GM12878 (cell line): ENCODE measurements around the gene GARIN5A. TPM values are rescaled to one million over a fixed set of nuclear protein-coding genes. Genes with fewer than 3 reads are reported as not detected.

Experiments used
- ATAC-seq: fragments of 200-7000 bp; cut with Tn5 transposase; 3 replicates; pipeline ENCODE4 v1.9.1; 2020; ENCODE audit warnings: mild to moderate bottlenecking, moderate library complexity
- Bru-seq: library from RNA; stranded (reverse); fragments of 400-500 nt; gene quantifications from one replicate; lab custom pipeline; 2021; lab: Mats Ljungman, UMichigan
- BruChase-seq, 2 experiments: library from RNA; stranded (reverse); fragments of 400-500 nt; gene quantifications; one replicate each; lab custom pipeline; 2021; lab: Mats Ljungman, UMichigan
- BruUV-seq: library from RNA; stranded (reverse); fragments of 400-500 nt; replicated peaks from 2 replicates; lab custom pipeline; 2021; lab: Mats Ljungman, UMichigan
- CTCF ChIA-PET: fragments of 300-600 bp; sonication (Branson Sonifier 250); formaldehyde crosslinking; extraction: SDS; loops from one replicate; lab custom pipeline; 2021; ENCODE audit warnings: inconsistent platforms; lab: Yijun Ruan, JAX
- POLR2A ChIA-PET: fragments of 350-600 bp; formaldehyde crosslinking; extraction: SDS; loops from one replicate; lab custom pipeline; 2021; ENCODE audit warnings: inconsistent platforms; lab: Charles Lee
- RAD21 ChIA-PET: fragments of 300-600 bp; sonication (Branson Sonifier 250); formaldehyde crosslinking; loops from one replicate; lab custom pipeline; 2023; ENCODE audit warnings: antibody characterized with exemption; ENCODE audit not compliant: unreplicated experiment; lab: Charles Lee
- SMC1A ChIA-PET: fragments of 300-600 bp; sonication (Branson Sonifier 250); formaldehyde crosslinking; loops from one replicate; lab custom pipeline; 2023; ENCODE audit not compliant: unreplicated experiment, uncharacterized antibody; lab: Charles Lee
- DNase-seq: peaks from one replicate; pipeline ENCODE4 v3.0.0-alpha.2; 2011; ENCODE audit warnings: low read depth, low spot score
- FAIRE-seq: peaks from 3 replicates; lab custom pipeline; 2011; peaks lifted over from hg19 to GRCh38; lab: Jason Lieb, UNC
- H2AFZ ChIP-seq: 2 replicates; pipeline ENCODE4 v1.6.0; 2011; ENCODE audit warnings: low read depth, low read length, control low read depth; ENCODE audit not compliant: control insufficient read depth
- H3K27ac ChIP-seq: 2 replicates; pipeline ENCODE4 v1.5.1; 2011; ENCODE audit warnings: control low read depth; ENCODE audit not compliant: control insufficient read depth, insufficient read depth
- H3K27me3 ChIP-seq, 2 experiments: replicated peaks in 1 of 2; 2 replicates each; pipeline versions ENCODE4 v1.6.0 to v1.6.1; 2011; ENCODE audit warnings: low read length in 1 of 2; ENCODE audit not compliant: control insufficient read depth in 2 of 2, insufficient read depth in 2 of 2
- H3K36me3 ChIP-seq, 2 experiments: 2 replicates each; pipeline ENCODE4 v1.5.1; 2011; ENCODE audit warnings: low read length in 1 of 2; ENCODE audit not compliant: control insufficient read depth in 2 of 2, insufficient read depth in 2 of 2
- H3K4me1 ChIP-seq: 2 replicates; pipeline ENCODE4 v1.6.1; 2011; ENCODE audit warnings: mild to moderate bottlenecking, low read length, moderate library complexity, mixed read lengths; ENCODE audit not compliant: control insufficient read depth, insufficient read depth
- H3K4me2 ChIP-seq: 2 replicates; pipeline ENCODE4 v1.6.0; 2011; ENCODE audit warnings: control low read depth; ENCODE audit not compliant: control insufficient read depth, insufficient read depth
- H3K4me3 ChIP-seq: fragments of 200-600 bp; sonication (generic); 2 replicates; pipeline ENCODE4 v1.5.1; 2016
- H3K79me2 ChIP-seq: 2 replicates; pipeline ENCODE4 v1.6.0; 2011; ENCODE audit warnings: low read length; ENCODE audit not compliant: control insufficient read depth, insufficient read depth
- H3K9ac ChIP-seq: 2 replicates; pipeline ENCODE4 v1.8.0; 2011; ENCODE audit warnings: low read length, control low read depth, mixed read lengths; ENCODE audit not compliant: control insufficient read depth, insufficient read depth
- H3K9me3 ChIP-seq: replicated peaks from 3 replicates; pipeline ENCODE4 v1.5.1; 2011; ENCODE audit warnings: mild to moderate bottlenecking, low read length; ENCODE audit not compliant: control insufficient read depth, insufficient read depth
- H4K20me1 ChIP-seq: 2 replicates; pipeline ENCODE4 v1.6.0; 2011; ENCODE audit not compliant: control insufficient read depth, insufficient read depth
- CBFB ChIP-seq: IDR thresholded peaks from 2 replicates; pipeline ENCODE4 v1.6.1; 2016; ENCODE audit warnings: antibody characterized with exemption, low read depth
- CTCF ChIP-seq, 3 experiments: IDR thresholded peaks in 2 of 3; conservative IDR thresholded peaks in 1 of 3; 2 replicates each; pipeline ENCODE4 v1.5.1; 2011; ENCODE audit warnings: low read depth in 3 of 3, low read length in 3 of 3, mild to moderate bottlenecking in 3 of 3, control low read depth in 2 of 3, moderate library complexity in 2 of 3, inconsistent platforms in 1 of 3, mixed read lengths in 1 of 3; ENCODE audit not compliant: control insufficient read depth in 2 of 3, insufficient read depth in 1 of 3; ENCODE audit errors: extremely low read depth in 1 of 3
- CUX1 ChIP-seq: IDR thresholded peaks from 2 replicates; pipeline ENCODE4 v1.6.1; 2012; ENCODE audit warnings: improper control_type of control experiment, low read depth, low read length; ENCODE audit not compliant: insufficient replicate concordance
- ETV6 ChIP-seq, 2 experiments: fragments of 450-650 bp in 1 of 2; IDR thresholded peaks in 1 of 2; conservative IDR thresholded peaks in 1 of 2; 2 replicates each; pipeline ENCODE4 v1.6.1; 2014; ENCODE audit warnings: antibody characterized with exemption in 1 of 2, borderline replicate concordance in 1 of 2, low read depth in 1 of 2, mild to moderate bottlenecking in 1 of 2, moderate library complexity in 1 of 2
- FOS ChIP-seq: IDR thresholded peaks from 3 replicates; pipeline ENCODE4 v1.6.1; 2011; ENCODE audit warnings: borderline replicate concordance; ENCODE audit not compliant: insufficient read length; ENCODE audit errors: extremely low read depth
- MYC ChIP-seq: IDR thresholded peaks from 2 replicates; pipeline ENCODE4 v1.6.1; 2011; ENCODE audit warnings: mild to moderate bottlenecking, low read length, moderate library complexity, inconsistent platforms; ENCODE audit not compliant: insufficient read depth, insufficient replicate concordance, insufficient read length, severe bottlenecking
- NFYA ChIP-seq: IDR thresholded peaks from 2 replicates; pipeline ENCODE4 v1.6.1; 2011; ENCODE audit warnings: low read depth, mild to moderate bottlenecking, low read length, improper control_type of control experiment, borderline replicate concordance
- RB1 ChIP-seq: fragments of 450-650 bp; formaldehyde crosslinking; IDR thresholded peaks from 2 replicates; pipeline ENCODE4 v1.6.1; 2017; ENCODE audit warnings: mild to moderate bottlenecking, borderline replicate concordance
- SIX5 ChIP-seq: IDR thresholded peaks from 2 replicates; pipeline ENCODE4 v1.6.1; 2011; ENCODE audit warnings: mild to moderate bottlenecking, low read depth, low read length, moderate library complexity; ENCODE audit not compliant: severe bottlenecking
- YY1 ChIP-seq: IDR thresholded peaks from 2 replicates; pipeline ENCODE4 v1.6.1; 2011; ENCODE audit warnings: low read depth, mild to moderate bottlenecking, low read length
- ZZZ3 ChIP-seq: IDR thresholded peaks from 2 replicates; pipeline ENCODE4 v1.6.1; 2011; ENCODE audit warnings: low read depth; ENCODE audit not compliant: control insufficient read depth, insufficient read length
- WGBS: methylation state at CpG from one replicate; pipeline ENCODE4 v1.1.6; 2016; ENCODE audit warnings: low lambda C conversion rate; ENCODE audit not compliant: insufficient replicate concordance, insufficient coverage; ENCODE audit errors: missing lambda C conversion rate; 5-methylcytosine and 5-hydroxymethylcytosine counted together
- in situ Hi-C: fragments of 300-500 bp; cut with MboI; formaldehyde crosslinking; loops from 9 replicates; pipeline ENCODE4 v1.14.3; 2018; ENCODE audit warnings: mixed read lengths
- intact Hi-C: fragments of 100-400 bp; cut with micrococcal nuclease; formaldehyde crosslinking; loops from one replicate; pipeline ENCODE4 v1.14.2; 2022; ENCODE audit not compliant: unreplicated experiment
- long read RNA-seq, 2 experiments: library from polyadenylated mRNA; unstranded; transcript quantifications; one replicate each; pipeline ENCODE4 v2.0.0, GENCODE V29; 2019 to 2020
- polyA minus RNA-seq, 3 experiments: library from RNA; depleted of rRNA, polyadenylated mRNA; stranded (reverse); fragments of >200 nt; gene quantifications; 2 replicates each; pipeline ENCODE4 v1.2.3, GENCODE V29; 2011
- polyA plus RNA-seq, 11 experiments: library from polyadenylated mRNA; depleted of rRNA in 4 of 11; unstranded in 6 of 11; stranded (reverse) in 5 of 11; fragments of >200 nt; fragmentation: Nextera tagmentation in 4 of 11; fragmentation: Illumina TruSeq in 1 of 11; extraction: Ambion mirVana in 4 of 11; extraction: Trizol in 1 of 11; gene quantifications; 1 replicate in 1 of 11; 2 replicates in 10 of 11; pipeline versions ENCODE4 v1.2.1 to v1.2.3, GENCODE V29; 2011 to 2016; ENCODE audit warnings: inconsistent platforms in 2 of 11, missing spikeins in 2 of 11, low read depth in 1 of 11
- total RNA-seq, 4 experiments: library from RNA; depleted of rRNA in 3 of 4; stranded (reverse); fragments of >200 nt in 3 of 4; fragmentation: Illumina TruSeq in 1 of 4; extraction: Trizol in 1 of 4; gene quantifications; 2 replicates each; pipeline versions ENCODE4 v1.2.1 to v1.2.3, GENCODE V29; 2013 to 2021

GARIN5A gene
- not detected in 2 replicates for total RNA-seq (2013; cell fraction: nucleolus; rRNA removed)
- total RNA-seq (2014; rRNA removed), result 0.22 TPM in 1 of 2 replicates, not detected in the other
- total RNA-seq (2014; rRNA removed; fragmentation: Illumina TruSeq; extraction: Trizol), result not detected in 2 replicates
- total RNA-seq (2021), result 0.37 TPM in 1 of 2 replicates, not detected in the other
- not detected for polyA plus RNA-seq (2011; ENCODE audit: low read depth)
- polyA plus RNA-seq (2011; rRNA removed), result 0.22 TPM in 1 of 2 replicates, not detected in the other
- 0.23 and 0.36 TPM in 2 replicates for polyA plus RNA-seq (2011; cell fraction: cytosol; rRNA removed)
- polyA plus RNA-seq (2011; cell fraction: nucleus; rRNA removed), result 0.19 and 0.42 TPM in 2 replicates
- 0.27 and 0.57 TPM in 2 replicates for polyA plus RNA-seq (2012)
- polyA plus RNA-seq (2014; fragmentation: Illumina TruSeq; extraction: Trizol), result not detected in 2 replicates
- polyA plus RNA-seq (2014; fragmentation: Nextera tagmentation; extraction: Ambion mirVana), result under 1 TPM in 1 of 2 experiments, not detected in 1; 0.18 TPM
- 0.53 TPM in 1 of 2 replicates, not detected in the other for polyA plus RNA-seq (2014; rRNA removed)
- polyA plus RNA-seq (2016; fragmentation: Nextera tagmentation; extraction: Ambion mirVana), result 1 to 10 TPM in 1 of 2 experiments, under 1 TPM in 1; 0.25 to 1.2 TPM
- not detected in 2 replicates for polyA minus RNA-seq (2011; rRNA and poly(A)+ RNA removed)
- not detected in 2 replicates for polyA minus RNA-seq (2011; cell fraction: cytosol; rRNA and poly(A)+ RNA removed)
- polyA minus RNA-seq (2011; cell fraction: nucleus; rRNA and poly(A)+ RNA removed), result 0.24 TPM in 1 of 2 replicates, not detected in the other
- Bru-seq, nascent RNA, result percentile 14 among the genes with signal in this experiment
- percentile 13 among the genes with signal in this experiment for BruChase-seq, experiment 1, labeled RNA remaining after a 6-hour chase
- percentile 8 among the genes with signal in this experiment for BruChase-seq, experiment 2, labeled RNA remaining after a 2-hour chase
- long read RNA-seq, experiment 1, result 0 reads
- long read RNA-seq, experiment 2, result 0 reads

GRCh38 chr19:50476224-50476906 is at the start of gene GARIN5A, which contains the start of gene EMC10:
Gene GARIN5A, minus strand, starts transcription at chr19:50476848. Its CDS starts 460 bp downstream, at chr19:50476388.
Gene EMC10, plus strand, starts transcription at chr19:50476507. Its CDS starts 38 bp downstream, at chr19:50476545.
- RAD21 ChIA-PET, result no interaction called here
- FAIRE-seq (peak; percentile 91), ATAC-seq (peak; percentile 99), DNase-seq (peak; percentile 76)
- peak within 1 kb of the TSS; percentile 60 for H3K27ac ChIP-seq
- H3K27me3 ChIP-seq, result no peaks in the 10 kb centered on the region
- peak within 1 kb of the TSS; percentile 82 for H2AFZ ChIP-seq
- H3K4me3 ChIP-seq, result peak within 1 kb of the TSS; percentile 90
- peaks cover 9 to 14% of the 10 kb centered on the region in 2 experiments; a peak in 2 of 4 replicates for H3K36me3 ChIP-seq
- intact Hi-C loops (no loop called here), in situ Hi-C loops (no loop called here)
- no TSS peak for BruUV-seq
- SMC1A ChIA-PET, result no interaction called here
- H3K9me3 ChIP-seq, result peaks cover 6% of the 10 kb centered on the region; the same call in 2 of the 3 replicates
- peak within 1 kb of the TSS; percentile 69 for H3K9ac ChIP-seq
- peak within 1 kb of the TSS; percentile 56 for H3K4me2 ChIP-seq
- POLR2A ChIA-PET, result no interaction called here
- WGBS, result 4% methylated on average over 57 of the region's 58 CpGs
- no peaks in the 10 kb centered on the region for H4K20me1 ChIP-seq
- H3K79me2 ChIP-seq, result peaks cover 22% of the 10 kb centered on the region
- no peaks in the 10 kb centered on the region for H3K4me1 ChIP-seq
- CTCF ChIA-PET, result interaction anchor here (2.3 kb wide), 1 partner anchor 119 kb away, joined by 7 read pairs; no protein-coding TSS in a partner anchor
- TF ChIP-seq CBFB (no peak), ZZZ3 (no peak), NFYA (no peak), CUX1 (no peak), YY1 (peak; percentile 96), MYC (peak; percentile 33), RB1 (no peak; the same call in 1 of the 2 replicates), CTCF (IDR thresholded peaks at IDR 0.05 in 2 of 3, conservative IDR thresholded peaks at IDR 0.05 in 1 of 3; ENCODE audit: control insufficient read depth in 2 of 3, extremely low read depth in 1 of 3, insufficient read depth in 1 of 3, low read depth in 3 of 3, low read length in 3 of 3) (no peak), FOS (no peak), SIX5 (no peak), ETV6 (conservative IDR thresholded peaks at IDR 0.05 in 1 of 2, IDR thresholded peaks at IDR 0.05 in 1 of 2; ENCODE audit: borderline replicate concordance in 1 of 2, low read depth in 1 of 2) (no peak)
